ENCODE data around the gene TBC1D3. TPM values are rescaled to one million over a fixed set of nuclear protein-coding genes. Genes with fewer than 3 reads are reported as not detected.
"Not testable (repeated sequence)": the region's sequence is repeated elsewhere in the genome, so short reads cannot be mapped to it uniquely, and the experiment has no call there.

TBC1D3 gene
- total RNA-seq = not detected

DNA sequence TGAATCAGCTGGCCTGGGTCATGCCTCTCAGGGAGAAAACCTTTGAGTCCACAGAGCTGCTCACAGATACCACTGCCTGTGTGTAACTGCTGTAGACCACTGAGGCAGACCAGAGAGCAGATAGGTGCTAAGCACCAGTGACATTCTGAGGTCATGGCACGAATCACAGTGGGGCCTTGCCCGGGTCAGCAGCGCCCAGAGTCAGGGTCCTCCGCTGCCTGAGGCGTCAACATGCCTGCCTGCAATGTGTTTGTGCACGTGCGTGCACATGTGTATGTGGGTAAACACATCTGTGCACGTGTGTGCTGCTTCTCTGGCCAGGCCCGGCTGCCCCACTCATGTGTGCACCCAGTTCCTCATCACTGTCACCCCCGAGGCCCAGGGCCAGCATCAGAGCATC lies at the start of gene TBC1D3:
Gene TBC1D3, minus strand, starts transcription at position 101 of the 400 bp plus-strand sequence. CDS start 1,526 bp downstream, outside the sequence.
- H3K4me3 ChIP-seq; H3K9me3 ChIP-seq; H3K36me3 ChIP-seq; DNase-seq (ENCODE audit: extremely low spot score in 2 of 2); intact Hi-C loops (cut with DNase I); H3K27ac ChIP-seq; H3K4me1 ChIP-seq; H3K27me3 ChIP-seq: not testable (repeated sequence)

DNA sequence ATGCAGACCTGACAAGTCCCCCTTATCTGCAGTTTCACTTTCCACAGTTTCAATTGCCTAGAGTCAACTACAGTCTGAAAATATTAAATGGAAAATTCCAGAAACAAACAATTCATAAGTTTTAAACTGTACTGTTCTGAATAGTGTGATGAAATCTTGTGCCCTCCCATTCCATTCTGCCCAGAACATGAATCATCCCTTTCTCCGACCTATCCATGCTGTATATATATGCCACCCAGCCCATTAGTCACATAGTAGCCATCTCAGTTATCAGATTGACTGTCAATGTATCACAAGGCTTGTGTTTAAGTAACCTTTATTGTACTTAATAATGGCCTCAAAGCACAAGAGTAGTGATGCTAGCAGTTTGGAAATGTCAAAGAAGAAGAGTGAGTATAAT lies 40.4 kb upstream of the TBC1D3 start:
- H3K27ac ChIP-seq; H3K27me3 ChIP-seq; H3K4me3 ChIP-seq; DNase-seq (ENCODE audit: extremely low spot score in 2 of 2); H3K9me3 ChIP-seq; H3K4me1 ChIP-seq; H3K36me3 ChIP-seq; intact Hi-C loops (cut with DNase I): not testable (repeated sequence)

DNA sequence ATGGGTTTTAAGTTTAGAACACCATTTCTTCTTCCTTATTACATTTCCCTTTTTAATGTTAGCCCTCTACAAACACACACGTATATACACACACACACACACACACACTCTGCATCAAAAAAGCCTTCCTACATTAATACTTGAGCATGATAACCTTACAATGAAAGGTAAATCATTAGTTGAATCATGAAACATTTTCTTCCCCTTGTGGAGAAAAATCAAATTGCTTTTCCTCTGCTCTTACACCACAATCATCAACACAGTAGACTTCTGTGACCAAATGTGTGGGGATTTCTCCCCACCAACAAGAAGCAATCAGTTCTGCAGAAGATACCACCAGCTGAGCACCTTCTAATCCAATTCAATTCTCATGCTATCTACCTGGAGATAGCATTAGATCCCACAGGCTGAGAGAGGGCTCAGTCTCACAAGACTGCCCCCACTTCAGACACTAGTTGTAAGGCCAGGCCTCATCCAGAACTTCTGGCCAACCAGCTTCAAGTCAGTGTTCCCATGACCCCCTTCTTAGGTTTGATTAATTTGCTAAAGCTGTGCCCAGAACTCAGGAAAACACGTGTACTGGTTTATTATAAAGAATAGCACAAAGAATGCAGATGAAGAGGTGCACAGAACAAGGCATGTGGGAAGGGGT lies 33.6 kb upstream of the TBC1D3 start:
- H3K27ac ChIP-seq; DNase-seq (ENCODE audit: extremely low spot score in 2 of 2); H3K9me3 ChIP-seq; H3K4me1 ChIP-seq; H3K4me3 ChIP-seq; H3K36me3 ChIP-seq; H3K27me3 ChIP-seq; intact Hi-C loops (cut with DNase I): not testable (repeated sequence)

DNA sequence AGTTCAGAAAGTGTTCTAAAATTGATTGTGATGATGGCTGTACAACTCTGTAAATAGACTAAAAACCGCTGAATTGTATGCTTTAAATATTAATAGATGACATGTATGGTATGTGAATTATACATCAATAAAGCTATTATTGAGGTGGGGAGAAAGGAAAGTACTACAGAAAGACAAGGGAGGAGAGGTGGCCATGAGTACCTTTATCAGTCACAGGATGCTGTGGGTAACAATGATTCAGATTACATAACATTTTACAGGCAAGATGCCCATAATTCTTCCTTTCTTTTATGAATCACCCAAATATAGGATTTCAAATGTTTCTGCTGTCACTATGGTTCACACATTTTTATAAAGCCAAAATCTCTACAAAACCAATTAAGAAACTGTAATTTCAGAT lies 28.5 kb upstream of the TBC1D3 start:
- H3K4me1 ChIP-seq; H3K4me3 ChIP-seq; DNase-seq (ENCODE audit: extremely low spot score in 2 of 2); intact Hi-C loops (cut with DNase I); H3K9me3 ChIP-seq; H3K27ac ChIP-seq; H3K27me3 ChIP-seq; H3K36me3 ChIP-seq: not testable (repeated sequence)

DNA sequence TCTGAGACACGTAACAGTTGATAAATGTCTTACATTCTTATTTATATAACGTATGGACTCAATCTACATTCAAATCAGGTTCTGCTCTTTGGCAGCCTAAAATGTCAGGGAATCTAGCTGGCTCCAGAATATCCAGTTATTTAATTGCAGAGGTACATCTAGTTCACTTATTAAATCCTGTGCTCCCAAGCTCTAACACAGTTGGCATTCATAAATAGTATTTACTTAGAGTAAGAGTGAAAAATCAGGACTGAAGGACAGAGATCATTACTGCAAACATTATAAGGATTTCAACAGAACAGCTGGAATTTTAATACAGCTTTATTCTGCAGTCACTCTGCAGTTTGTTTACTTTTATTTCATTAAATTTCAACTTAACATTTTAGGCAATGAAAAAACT lies 7.9 kb upstream of the TBC1D3 start:
- H3K27ac ChIP-seq; H3K36me3 ChIP-seq; H3K9me3 ChIP-seq; H3K4me1 ChIP-seq; DNase-seq (ENCODE audit: extremely low spot score in 2 of 2); H3K27me3 ChIP-seq; H3K4me3 ChIP-seq; intact Hi-C loops (cut with DNase I): not testable (repeated sequence)

DNA sequence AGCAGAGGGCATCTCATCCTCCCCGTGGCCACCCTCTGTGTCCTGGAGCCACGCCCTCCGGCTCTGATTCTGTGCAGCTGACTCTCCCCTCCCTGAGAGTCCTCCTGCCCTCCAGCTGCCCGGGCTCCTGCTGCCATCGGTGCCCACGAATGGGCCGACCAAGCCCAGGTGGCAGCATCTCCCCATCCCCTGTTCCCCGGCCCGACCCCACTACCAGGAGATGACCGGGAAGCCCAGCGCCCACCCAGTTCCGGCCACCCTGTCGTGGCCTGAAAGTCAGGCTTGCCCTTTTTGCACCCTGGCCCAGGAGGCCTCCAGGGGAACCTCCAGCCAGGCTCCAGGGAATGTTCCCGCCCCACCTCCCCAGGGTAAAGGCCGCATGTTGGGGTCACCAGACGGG lies 57.5 kb downstream of the TBC1D3 start:
- H3K27me3 ChIP-seq; H3K27ac ChIP-seq; H3K9me3 ChIP-seq; intact Hi-C loops (cut with DNase I); H3K4me3 ChIP-seq; DNase-seq (ENCODE audit: extremely low spot score in 2 of 2); H3K36me3 ChIP-seq; H3K4me1 ChIP-seq: not testable (repeated sequence)

Small RNA genes lying within 50 kb of the gene (small RNA-seq; reads per million reads assigned to genes)
- gene RF00019 = not detected
- not detected for gene RNA5SP526

Other genes with a start within 250 kb of the TBC1D3 start
- gene TBC1D3L, start 203.5 kb downstream of the TBC1D3 start, total RNA-seq = 23.8 TPM
- gene TBC1D3D, start 188.6 kb downstream of the TBC1D3 start, total RNA-seq = not detected
- not detected for gene TBC1D3C, start 123.9 kb downstream of the TBC1D3 start, total RNA-seq
- gene TBC1D3E, start 64.6 kb downstream of the TBC1D3 start, total RNA-seq = not detected
- gene MRPL45, start 104.6 kb upstream of the TBC1D3 start, total RNA-seq = 22.1 TPM
- gene GPR179, start 151.4 kb upstream of the TBC1D3 start, total RNA-seq = not detected
- 14.7 TPM for gene SOCS7, start 159.3 kb upstream of the TBC1D3 start, total RNA-seq
- 70.2 TPM for gene ARHGAP23, start 235.9 kb upstream of the TBC1D3 start, total RNA-seq